HG03060 (cell line): ENCODE data around the gene STPG3.

Source experiments
- ATAC-seq: cut with Tn5 transposase; IDR thresholded peaks from one replicate; pipeline ENCODE4 v1.9.1; 2021; ENCODE audit warnings: low read depth, moderate number of reproducible peaks; ENCODE audit not compliant: unreplicated experiment

Gene STPG3

GRCh38 chr9:137278061-137278701, 27.1 kb downstream of the STPG3 start:
- ATAC-seq, result no peak

- ATAC-seq, result no peak
Observed at GRCh38 chr9:137278721-137279711, 27.9 kb downstream of the STPG3 start.

GRCh38 chr9:137279741-137280473, 28.8 kb downstream of the STPG3 start:
- ATAC-seq, result no peak

- no peak for ATAC-seq
Observed at GRCh38 chr9:137280474-137281344, 29.6 kb downstream of the STPG3 start.

- ATAC-seq, result no peak
Observed at GRCh38 chr9:137281345-137282116, 30.4 kb downstream of the STPG3 start.

GRCh38 chr9:137286975-137287383, 35.9 kb downstream of the STPG3 start:
- ATAC-seq, result no peak

- ATAC-seq, result no peak
Observed at GRCh38 chr9:137293094-137293481, 42.0 kb downstream of the STPG3 start.

- no peak for ATAC-seq
Observed at GRCh38 chr9:137293482-137294090, 42.5 kb downstream of the STPG3 start.

GRCh38 chr9:137294091-137294680, 43.1 kb downstream of the STPG3 start:
- no peak for ATAC-seq

- ATAC-seq, result no peak
Observed at GRCh38 chr9:137294681-137295237, 43.7 kb downstream of the STPG3 start.

GRCh38 chr9:137295238-137295811, 44.2 kb downstream of the STPG3 start:
- ATAC-seq, result no peak

- ATAC-seq, result no peak
Observed at GRCh38 chr9:137295849-137296669, 45.0 kb downstream of the STPG3 start.

- no peak for ATAC-seq
Observed at GRCh38 chr9:137296670-137297664, 45.9 kb downstream of the STPG3 start.

- ATAC-seq, result no peak
Observed at GRCh38 chr9:137297966-137298365, 46.9 kb downstream of the STPG3 start.

- no peak for ATAC-seq
Observed at GRCh38 chr9:137298401-137299202, 47.5 kb downstream of the STPG3 start.
